Renal cortical epithelial cell (primary cell): ENCODE data around the gene PXMP4. TPM values are rescaled to one million over a fixed set of nuclear protein-coding genes. Genes with fewer than 3 reads are reported as not detected.
"Not testable (repeated sequence)": the region's sequence is repeated elsewhere in the genome, so short reads cannot be mapped to it uniquely, and the experiment has no call there.

Source experiments
- DNase-seq: peaks from one replicate; pipeline ENCODE4 v3.0.0-alpha.2; 2011; ENCODE audit warnings: low read depth
- total RNA-seq: library from RNA; depleted of rRNA; stranded (reverse); fragments of >200 nt; gene quantifications from 2 replicates; pipeline ENCODE4 v1.2.3, GENCODE V29; 2014

PXMP4 gene
- 2.3 and 6.3 TPM in 2 replicates for total RNA-seq

GRCh38 chr20:33719989-33720709 is at the start of gene PXMP4:
Gene PXMP4, minus strand, starts transcription at chr20:33720310. Its CDS starts 103 bp downstream, at chr20:33720207.
- peak; percentile 98 for DNase-seq

GRCh38 chr20:33769043-33769442 is 48.9 kb upstream of the PXMP4 start:
- no peak for DNase-seq

GRCh38 chr20:33767777-33768138 is 47.6 kb upstream of the PXMP4 start:
- no peak for DNase-seq

GRCh38 chr20:33766686-33767085 is 46.6 kb upstream of the PXMP4 start:
- DNase-seq = no peak

- no peak for DNase-seq
Observed at GRCh38 chr20:33765592-33765991, 45.5 kb upstream of the PXMP4 start.

- DNase-seq = no peak
Observed at GRCh38 chr20:33765099-33765498, 45.0 kb upstream of the PXMP4 start.

- no peak for DNase-seq
Observed at GRCh38 chr20:33761698-33762250, 41.7 kb upstream of the PXMP4 start.

GRCh38 chr20:33757458-33757857 is 37.3 kb upstream of the PXMP4 start:
- no peak for DNase-seq

GRCh38 chr20:33757046-33757445 is 36.9 kb upstream of the PXMP4 start:
- DNase-seq = no peak

- not testable (repeated sequence) for DNase-seq
Observed at GRCh38 chr20:33755936-33756490, 35.9 kb upstream of the PXMP4 start.

- DNase-seq = no peak
Observed at GRCh38 chr20:33753763-33754162, 33.7 kb upstream of the PXMP4 start.

GRCh38 chr20:33753143-33753542 is 33.0 kb upstream of the PXMP4 start:
- DNase-seq = no peak

- DNase-seq = peak; percentile 30
Observed at GRCh38 chr20:33751775-33752174, 31.7 kb upstream of the PXMP4 start.

GRCh38 chr20:33746325-33746998 is 26.4 kb upstream of the PXMP4 start:
- no peak for DNase-seq

- no peak for DNase-seq
Observed at GRCh38 chr20:33744773-33745385, 24.8 kb upstream of the PXMP4 start.

- no peak for DNase-seq
Observed at GRCh38 chr20:33744181-33744580, 24.1 kb upstream of the PXMP4 start.

- no peak for DNase-seq
Observed at GRCh38 chr20:33740189-33740588, 20.1 kb upstream of the PXMP4 start.

- no peak for DNase-seq
Observed at GRCh38 chr20:33739493-33739892, 19.4 kb upstream of the PXMP4 start.

- DNase-seq = no peak
Observed at GRCh38 chr20:33736962-33737361, 16.9 kb upstream of the PXMP4 start.

- peak; percentile 89 for DNase-seq
Observed at GRCh38 chr20:33733654-33734576, 13.8 kb upstream of the PXMP4 start.
